Sigmoid colon (tissue), 7 donors: ENCODE results near the gene RNPS1. TPM values are rescaled to one million over a fixed set of nuclear protein-coding genes. Genes with fewer than 3 reads are reported as not detected.
"Not testable (repeated sequence)": the region's sequence is repeated elsewhere in the genome, so short reads cannot be mapped to it uniquely, and the experiment has no call there.

Experiments
- DNase-seq: peaks from one replicate; pipeline ENCODE4 v3.0.0-alpha.2; 2019
- H3K27ac ChIP-seq, 4 donors: fragments of 200-600 bp; sonication (generic); one replicate each; pipeline ENCODE4 v1.5.1; 2016 to 2019; ENCODE audit warnings: mild to moderate bottlenecking in 1 of 4
- H3K27me3 ChIP-seq, 3 donors: fragments of 200-600 bp; sonication (generic); one replicate each; pipeline ENCODE4 v1.5.1; 2019; ENCODE audit warnings: mild to moderate bottlenecking in 1 of 3
- H3K36me3 ChIP-seq, 4 donors: fragments of 200-600 bp; sonication (generic); one replicate each; pipeline ENCODE4 v1.5.1; 2016 to 2019
- H3K4me1 ChIP-seq, 4 donors: fragments of 200-600 bp; sonication (generic); one replicate each; pipeline ENCODE4 v1.5.1; 2017 to 2019
- H3K4me3 ChIP-seq, 4 donors: fragments of 200-600 bp; sonication (generic); one replicate each; pipeline ENCODE4 v1.5.1; 2017 to 2019; ENCODE audit warnings: mild to moderate bottlenecking in 2 of 4, moderate library complexity in 1 of 4
- H3K9me3 ChIP-seq, 4 donors: fragments of 200-600 bp in 3 of 4; sonication (generic) in 3 of 4; one replicate each; pipeline versions ENCODE4 v1.5.1 to v1.6.1; 2013 to 2019
- CTCF ChIP-seq, 4 experiments: fragments of 450-650 bp in 3 of 4; fragments of 200-600 bp in 1 of 4; IDR thresholded peaks; one replicate each; pipeline ENCODE4 v1.5.1; 2016 to 2019; ENCODE audit warnings: antibody characterized with exemption in 4 of 4, mild to moderate bottlenecking in 3 of 4, moderate library complexity in 2 of 4
- EP300 ChIP-seq, 4 donors: sonication (generic); formaldehyde crosslinking; IDR thresholded peaks; one replicate each; pipeline ENCODE4 v1.6.1; 2017; ENCODE audit warnings: antibody characterized with exemption in 4 of 4
- POLR2A ChIP-seq, 2 donors: fragments of 450-650 bp; IDR thresholded peaks; one replicate each; pipeline ENCODE4 v1.6.1; 2016; ENCODE audit warnings: antibody characterized with exemption in 2 of 2, mild to moderate bottlenecking in 2 of 2, moderate library complexity in 2 of 2
- POLR2AphosphoS5 ChIP-seq, 4 donors: sonication (generic); formaldehyde crosslinking; IDR thresholded peaks; one replicate each; pipeline ENCODE4 v1.6.1; 2017; ENCODE audit warnings: antibody characterized with exemption in 4 of 4
- WGBS, 2 donors: extraction: QIAGEN DNeasy Blood & Tissue Kit; methylation state at CpG; one replicate each; pipeline ENCODE4 v1.1.7; 2013; 5-methylcytosine and 5-hydroxymethylcytosine counted together
- intact Hi-C: fragments of 100-400 bp; cut with DNase I; formaldehyde crosslinking; loops from one replicate; pipeline ENCODE4 v1.15.1; 2023
- polyA plus RNA-seq, 3 donors: library from polyadenylated mRNA; stranded (reverse); fragments of 200-250 nt; gene quantifications; one replicate each; pipeline ENCODE4 v1.2.3, GENCODE V29; 2013
- total RNA-seq, 4 donors: library from RNA; depleted of rRNA; stranded (reverse); fragments of >200 nt; gene quantifications; one replicate each; pipeline ENCODE4 v1.1.0, GENCODE V29; 2016
- donor health status: healthy with polysubstance abuse.
- donor health status: Bipolar disorder and iron deficiency.
- donor health status: healthy.

RNPS1 gene
- total and polyA plus RNA-seq, 7 donors = 110 to 171 (median 128) TPM

- no peak overlapping the region for H3K27ac ChIP-seq
- 83 to 87% methylated on average over 17 of the region's 17 CpGs for WGBS, 2 donors
- H3K9me3 ChIP-seq = no peaks in the 10 kb centered on the region
- intact Hi-C loops = no loop called here
- DNase-seq = no peak
- H3K36me3 ChIP-seq = peaks cover 41 to 65% (median 50%) of the 10 kb centered on the region in 4 donors
- no peak overlapping the region for H3K4me3 ChIP-seq
- TF ChIP-seq EP300 (IDR thresholded peaks at IDR 0.05) (no peak), CTCF (IDR thresholded peaks at IDR 0.05) (no peak), POLR2A (IDR thresholded peaks at IDR 0.05) (no peak), POLR2AphosphoS5 (IDR thresholded peaks at IDR 0.05) (no peak)
- H3K27me3 ChIP-seq = no peaks in the 10 kb centered on the region
- H3K4me1 ChIP-seq = peaks cover 0 to 8% (median 2%) of the 10 kb centered on the region in 4 donors
Observed at GRCh38 chr16:2244301-2244700, 23.6 kb downstream of the RNPS1 start.

DNA sequence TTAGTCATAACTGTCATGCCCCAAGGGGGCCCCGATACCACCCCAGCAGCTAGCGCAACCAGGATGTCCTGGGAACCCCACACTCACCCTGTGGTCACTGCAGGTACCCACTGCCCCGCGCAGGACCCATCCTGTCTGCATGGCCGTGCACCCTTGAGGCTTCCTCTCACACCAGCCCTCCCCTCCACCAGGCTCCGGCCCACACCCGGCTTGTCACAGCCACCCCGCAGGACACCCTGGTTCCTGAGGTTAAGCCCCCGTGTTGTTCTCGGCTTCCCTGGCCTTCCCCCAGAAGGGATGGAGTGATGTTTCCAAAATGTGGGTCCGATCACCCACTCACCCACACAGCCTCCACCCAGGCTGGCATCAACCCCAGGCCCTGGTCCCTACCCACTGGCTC is 24.1 kb downstream of the RNPS1 start:
- no peak for TF ChIP-seq POLR2AphosphoS5 (IDR thresholded peaks at IDR 0.05)
- TF ChIP-seq POLR2A (IDR thresholded peaks at IDR 0.05) = no peak
- TF ChIP-seq CTCF (IDR thresholded peaks at IDR 0.05) = no peak
- no peak for TF ChIP-seq EP300 (IDR thresholded peaks at IDR 0.05)
- Histone ChIP-seq H3K4me3 (no peak overlapping the region), H3K27me3 (no peaks in the 10 kb centered on the region), H3K4me1 (peaks cover 0 to 2% (median 0%) of the 10 kb centered on the region in 4 donors), H3K36me3 (peaks cover 41 to 65% (median 50%) of the 10 kb centered on the region in 4 donors), H3K9me3 (no peaks in the 10 kb centered on the region), H3K27ac (no peak overlapping the region)
- WGBS, 2 donors = 96% methylated on average over 11 of the region's 11 CpGs
- no peak for DNase-seq
- intact Hi-C loops = no loop called here

DNA sequence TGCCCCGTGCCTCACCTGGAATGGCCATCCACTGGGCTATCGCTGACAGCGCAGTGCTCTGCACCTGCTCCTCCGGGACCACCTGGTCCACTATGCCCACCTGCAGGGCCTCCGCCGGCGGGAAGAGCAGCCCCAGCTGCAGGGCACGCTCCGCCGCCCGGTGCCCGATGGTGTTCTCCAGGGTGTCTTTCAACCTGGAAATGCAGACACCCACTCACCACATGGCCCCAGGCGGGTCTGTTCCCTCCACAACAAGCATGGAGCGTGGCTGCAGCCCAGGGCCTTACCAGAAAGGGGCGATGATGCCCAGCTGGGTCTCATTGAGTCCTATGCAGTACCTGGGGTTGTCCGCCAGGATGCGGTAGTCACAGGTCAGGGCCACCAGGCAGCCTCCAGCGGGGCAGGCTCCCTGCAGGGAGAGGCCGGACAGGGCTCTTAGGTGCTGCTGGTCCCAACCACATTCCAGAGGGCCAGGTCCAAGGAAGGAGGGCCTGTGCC is 24.8 kb downstream of the RNPS1 start:
- intact Hi-C loops = no loop called here
- no peak for TF ChIP-seq POLR2A (IDR thresholded peaks at IDR 0.05)
- no peak for TF ChIP-seq POLR2AphosphoS5 (IDR thresholded peaks at IDR 0.05)
- no peak for TF ChIP-seq EP300 (IDR thresholded peaks at IDR 0.05)
- no peak for TF ChIP-seq CTCF (IDR thresholded peaks at IDR 0.05)
- 94 to 97% methylated on average over 19 of the region's 19 CpGs for WGBS, 2 donors

GRCh38 chr16:2242598-2242997 is 25.3 kb downstream of the RNPS1 start:
- no peak for DNase-seq
- peaks cover 41 to 65% (median 50%) of the 10 kb centered on the region in 4 donors for H3K36me3 ChIP-seq
- intact Hi-C loops = no loop called here
- H3K27me3 ChIP-seq = peaks cover 3 to 8% (median 6%) of the 10 kb centered on the region in 3 donors
- no peak for TF ChIP-seq CTCF (IDR thresholded peaks at IDR 0.05)
- TF ChIP-seq POLR2A (IDR thresholded peaks at IDR 0.05) = no peak
- no peak for TF ChIP-seq EP300 (IDR thresholded peaks at IDR 0.05)
- TF ChIP-seq POLR2AphosphoS5 (IDR thresholded peaks at IDR 0.05) = no peak
- H3K4me3 ChIP-seq = no peak overlapping the region
- H3K9me3 ChIP-seq = no peaks in the 10 kb centered on the region
- 65 to 86% methylated on average over 11 of the region's 11 CpGs for WGBS, 2 donors
- no peak overlapping the region for H3K27ac ChIP-seq
- H3K4me1 ChIP-seq = peaks cover 0 to 7% (median 6%) of the 10 kb centered on the region in 4 donors

More for the DNA sequence above, 24.8 kb downstream of the RNPS1 start:
- DNase-seq = no peak
- H3K4me1 ChIP-seq = peaks cover 0 to 2% (median under 1%) of the 10 kb centered on the region in 4 donors
- H3K27ac ChIP-seq = no peak overlapping the region
- H3K27me3 ChIP-seq = peaks cover 0 to 3% (median 2%) of the 10 kb centered on the region in 3 donors
- no peak overlapping the region for H3K4me3 ChIP-seq
- H3K9me3 ChIP-seq = no peaks in the 10 kb centered on the region
- H3K36me3 ChIP-seq = peaks cover 41 to 65% (median 50%) of the 10 kb centered on the region in 4 donors

GRCh38 chr16:2240331-2240730 is 27.6 kb downstream of the RNPS1 start:
- H3K9me3 ChIP-seq, DNase-seq, intact Hi-C loops, H3K27ac ChIP-seq, H3K4me3 ChIP-seq: not testable (repeated sequence)
- peaks cover 37 to 58% (median 41%) of the 10 kb centered on the region in 4 donors for H3K36me3 ChIP-seq
- WGBS, 2 donors = 66 to 82% methylated on average over 9 of the region's 9 CpGs
- peaks cover 0 to 27% (median 24%) of the 10 kb centered on the region in 4 donors for H3K4me1 ChIP-seq
- peaks cover 17 to 31% (median 26%) of the 10 kb centered on the region in 3 donors for H3K27me3 ChIP-seq
